ENCODE results near the gene COL6A2. TPM values are rescaled to one million over a fixed set of nuclear protein-coding genes. Genes with fewer than 3 reads are reported as not detected.
A peak's percentile ranks its signal among the peaks of the same experiment; 100 is the strongest.

Gene COL6A2
- polyA plus RNA-seq, 1 of the 3 experiments (the other 2 are of a cell fraction), result 108 TPM

DNA sequence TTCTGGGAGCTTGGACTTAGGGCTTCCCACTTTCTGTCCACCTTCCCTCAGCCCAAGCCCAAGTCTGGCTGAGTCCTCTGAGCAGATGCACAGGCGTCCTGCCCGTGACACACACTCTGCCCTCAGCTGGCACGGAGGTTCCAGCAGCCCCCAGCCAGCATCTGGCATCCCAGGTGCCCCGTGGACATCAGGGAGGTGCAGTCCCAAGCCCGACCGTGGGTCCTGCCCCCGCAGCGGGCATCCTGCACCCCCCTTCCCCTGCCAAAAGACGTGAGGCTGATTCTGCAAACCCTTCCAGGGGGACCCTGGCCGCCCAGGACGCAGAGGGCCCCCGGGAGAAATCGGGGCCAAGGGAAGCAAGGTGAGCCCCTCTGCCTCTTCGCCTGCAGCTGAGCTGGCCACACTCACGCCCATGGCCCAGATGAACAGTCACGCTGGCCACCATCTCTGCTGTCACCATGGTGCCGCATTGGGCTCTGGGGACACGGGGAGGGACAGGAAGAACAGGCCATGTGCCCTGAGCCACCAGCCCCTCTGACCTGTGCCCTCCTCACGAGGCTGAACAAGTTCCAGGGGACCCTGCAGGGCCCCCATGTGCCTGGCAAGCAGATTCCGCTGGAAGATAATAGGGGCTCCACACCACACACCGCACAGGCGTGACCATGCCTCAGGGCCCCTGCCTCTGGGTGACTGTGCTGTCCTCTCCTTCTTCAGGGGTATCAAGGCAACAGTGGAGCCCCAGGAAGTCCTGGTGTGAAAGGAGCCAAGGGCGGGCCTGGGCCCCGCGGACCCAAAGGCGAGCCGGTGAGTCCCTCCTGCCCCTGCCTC is 20.6 kb downstream of the COL6A2 start:
- no peaks in the 10 kb centered on the region for H3K27me3 ChIP-seq (ENCODE audit: insufficient read depth)
- H3K4me2 ChIP-seq, result no peak overlapping the region
- TF ChIP-seq ELF1 (IDR thresholded peaks at IDR 0.05) (no peak), TEAD4 (IDR thresholded peaks at IDR 0.05; ENCODE audit: borderline replicate concordance, insufficient read depth) (no peak), FOXJ3 (CRISPR knock-in tag; IDR thresholded peaks at IDR 0.05) (no peak), RXRA (IDR thresholded peaks at IDR 0.05; ENCODE audit: borderline replicate concordance, low read depth) (no peak), CHD2 (IDR thresholded peaks at IDR 0.05; ENCODE audit: low read length, partially characterized antibody) (no peak), RFX5 (IDR thresholded peaks at IDR 0.05; ENCODE audit: low read length) (no peak), GABPA (IDR thresholded peaks at IDR 0.05; ENCODE audit: low read depth) (no peak), EP300 (IDR thresholded peaks at IDR 0.05; ENCODE audit: borderline replicate concordance in 1 of 2, low read depth in 1 of 2, low read length in 1 of 2) (no peak)
- TF ChIP-seq, protein P1, sequence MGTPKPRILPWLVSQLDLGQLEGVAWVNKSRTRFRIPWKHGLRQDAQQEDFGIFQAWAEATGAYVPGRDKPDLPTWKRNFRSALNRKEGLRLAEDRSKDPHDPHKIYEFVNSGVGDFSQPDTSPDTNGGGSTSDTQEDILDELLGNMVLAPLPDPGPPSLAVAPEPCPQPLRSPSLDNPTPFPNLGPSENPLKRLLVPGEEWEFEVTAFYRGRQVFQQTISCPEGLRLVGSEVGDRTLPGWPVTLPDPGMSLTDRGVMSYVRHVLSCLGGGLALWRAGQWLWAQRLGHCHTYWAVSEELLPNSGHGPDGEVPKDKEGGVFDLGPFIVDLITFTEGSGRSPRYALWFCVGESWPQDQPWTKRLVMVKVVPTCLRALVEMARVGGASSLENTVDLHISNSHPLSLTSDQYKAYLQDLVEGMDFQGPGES (IDR thresholded peaks at IDR 0.05; ENCODE audit: low read depth, low read length), result no peak
- TF ChIP-seq, protein P2, sequence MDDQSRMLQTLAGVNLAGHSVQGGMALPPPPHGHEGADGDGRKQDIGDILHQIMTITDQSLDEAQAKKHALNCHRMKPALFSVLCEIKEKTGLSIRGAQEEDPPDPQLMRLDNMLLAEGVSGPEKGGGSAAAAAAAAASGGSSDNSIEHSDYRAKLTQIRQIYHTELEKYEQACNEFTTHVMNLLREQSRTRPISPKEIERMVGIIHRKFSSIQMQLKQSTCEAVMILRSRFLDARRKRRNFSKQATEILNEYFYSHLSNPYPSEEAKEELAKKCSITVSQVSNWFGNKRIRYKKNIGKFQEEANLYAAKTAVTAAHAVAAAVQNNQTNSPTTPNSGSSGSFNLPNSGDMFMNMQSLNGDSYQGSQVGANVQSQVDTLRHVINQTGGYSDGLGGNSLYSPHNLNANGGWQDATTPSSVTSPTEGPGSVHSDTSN (IDR thresholded peaks at IDR 0.05), result no peak
- no peaks in the 10 kb centered on the region for H3F3A ChIP-seq (replicated peaks; ENCODE audit: insufficient read depth)
- CTCF ChIA-PET, result no interaction called here
- peaks cover 24 to 60% of the 10 kb centered on the region in 2 experiments for H3K36me3 ChIP-seq (replicated peaks in 1 of 2; ENCODE audit: control insufficient read depth in 1 of 2, insufficient read depth in 2 of 2, low read length in 1 of 2)
- no peaks in the 10 kb centered on the region for H3K9me2 ChIP-seq
- H3K9ac ChIP-seq, result no peak overlapping the region
- H3K79me2 ChIP-seq (ENCODE audit: insufficient read depth), result no peaks in the 10 kb centered on the region
- peak; percentile 28 for DNase-seq
- no peak overlapping the region for H3K4me3 ChIP-seq (ENCODE audit: low read depth in 2 of 2, low read length in 1 of 2)
- H3K27ac ChIP-seq (ENCODE audit: low read depth in 2 of 2, low read length in 1 of 2), result no peak overlapping the region
- POLR2A ChIA-PET, result no interaction called here
- no peaks in the 10 kb centered on the region for H3K9me3 ChIP-seq
- no peaks in the 10 kb centered on the region for H4K20me1 ChIP-seq (ENCODE audit: insufficient read depth)
- no peak overlapping the region for H2AFZ ChIP-seq (ENCODE audit: low read depth)
- no peaks in the 10 kb centered on the region for H3K4me1 ChIP-seq (ENCODE audit: control insufficient read depth in 1 of 2, insufficient read depth in 2 of 2, low read depth in 1 of 2, low read length in 1 of 2)
- 100% methylated on average over 2 of the region's 27 CpGs for WGBS (ENCODE audit: low lambda C conversion rate)

DNA sequence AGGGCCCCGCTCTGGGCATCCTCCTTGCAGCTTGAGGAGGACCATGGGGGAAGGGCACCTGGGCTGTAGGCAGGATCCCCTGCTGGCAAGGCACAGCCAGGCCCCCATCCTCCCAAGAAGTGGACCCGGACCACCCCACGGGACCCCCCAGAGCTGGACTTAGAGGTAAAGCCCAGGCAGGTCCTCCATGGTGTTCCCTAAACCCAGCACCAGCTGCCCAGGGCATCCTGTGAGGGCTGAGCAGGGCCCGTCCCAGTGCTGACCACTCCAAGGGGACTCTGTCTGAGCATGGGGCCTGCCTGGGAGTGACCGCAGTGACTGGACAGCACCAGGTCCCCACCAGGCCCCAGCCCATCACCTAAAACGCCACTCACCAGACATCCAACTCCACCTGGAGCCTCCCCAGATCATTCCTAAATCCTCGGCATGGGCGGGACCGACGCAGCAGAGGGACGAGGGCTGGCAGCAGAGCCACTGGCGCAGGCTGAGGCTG is 21.3 kb downstream of the COL6A2 start:
- ChIA-PET CTCF (no interaction called here), POLR2A (no interaction called here)
- Histone ChIP-seq H3K9ac (no peak overlapping the region), H3F3A (replicated peaks; ENCODE audit: insufficient read depth) (no peaks in the 10 kb centered on the region), H3K4me1 (ENCODE audit: control insufficient read depth in 1 of 2, insufficient read depth in 2 of 2, low read depth in 1 of 2, low read length in 1 of 2) (no peaks in the 10 kb centered on the region), H3K4me2 (no peak overlapping the region), H3K27ac (ENCODE audit: low read depth in 2 of 2, low read length in 1 of 2) (no peak overlapping the region), H3K36me3 (replicated peaks in 1 of 2; ENCODE audit: control insufficient read depth in 1 of 2, insufficient read depth in 2 of 2, low read length in 1 of 2) (peaks cover 17 to 57% of the 10 kb centered on the region in 2 experiments), H3K9me2 (no peaks in the 10 kb centered on the region), H3K27me3 (ENCODE audit: insufficient read depth) (no peaks in the 10 kb centered on the region), H3K4me3 (ENCODE audit: low read depth in 2 of 2, low read length in 1 of 2) (no peak overlapping the region), H3K9me3 (no peaks in the 10 kb centered on the region), H4K20me1 (ENCODE audit: insufficient read depth) (no peaks in the 10 kb centered on the region), H3K79me2 (ENCODE audit: insufficient read depth) (no peaks in the 10 kb centered on the region), H2AFZ (ENCODE audit: low read depth) (no peak overlapping the region)
- DNase-seq, result peak; percentile 21
- 97% methylated on average over 6 of the region's 12 CpGs for WGBS (ENCODE audit: low lambda C conversion rate)
- TF ChIP-seq, protein P3, sequence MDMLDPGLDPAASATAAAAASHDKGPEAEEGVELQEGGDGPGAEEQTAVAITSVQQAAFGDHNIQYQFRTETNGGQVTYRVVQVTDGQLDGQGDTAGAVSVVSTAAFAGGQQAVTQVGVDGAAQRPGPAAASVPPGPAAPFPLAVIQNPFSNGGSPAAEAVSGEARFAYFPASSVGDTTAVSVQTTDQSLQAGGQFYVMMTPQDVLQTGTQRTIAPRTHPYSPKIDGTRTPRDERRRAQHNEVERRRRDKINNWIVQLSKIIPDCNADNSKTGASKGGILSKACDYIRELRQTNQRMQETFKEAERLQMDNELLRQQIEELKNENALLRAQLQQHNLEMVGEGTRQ (IDR thresholded peaks at IDR 0.05; ENCODE audit: borderline replicate concordance, low read depth, low read length), result no peak
- TF ChIP-seq, protein P1 (IDR thresholded peaks at IDR 0.05; ENCODE audit: low read depth, low read length), result no peak
- no peak for TF ChIP-seq TEAD4 (IDR thresholded peaks at IDR 0.05; ENCODE audit: borderline replicate concordance, insufficient read depth)
- TF ChIP-seq, protein P4, sequence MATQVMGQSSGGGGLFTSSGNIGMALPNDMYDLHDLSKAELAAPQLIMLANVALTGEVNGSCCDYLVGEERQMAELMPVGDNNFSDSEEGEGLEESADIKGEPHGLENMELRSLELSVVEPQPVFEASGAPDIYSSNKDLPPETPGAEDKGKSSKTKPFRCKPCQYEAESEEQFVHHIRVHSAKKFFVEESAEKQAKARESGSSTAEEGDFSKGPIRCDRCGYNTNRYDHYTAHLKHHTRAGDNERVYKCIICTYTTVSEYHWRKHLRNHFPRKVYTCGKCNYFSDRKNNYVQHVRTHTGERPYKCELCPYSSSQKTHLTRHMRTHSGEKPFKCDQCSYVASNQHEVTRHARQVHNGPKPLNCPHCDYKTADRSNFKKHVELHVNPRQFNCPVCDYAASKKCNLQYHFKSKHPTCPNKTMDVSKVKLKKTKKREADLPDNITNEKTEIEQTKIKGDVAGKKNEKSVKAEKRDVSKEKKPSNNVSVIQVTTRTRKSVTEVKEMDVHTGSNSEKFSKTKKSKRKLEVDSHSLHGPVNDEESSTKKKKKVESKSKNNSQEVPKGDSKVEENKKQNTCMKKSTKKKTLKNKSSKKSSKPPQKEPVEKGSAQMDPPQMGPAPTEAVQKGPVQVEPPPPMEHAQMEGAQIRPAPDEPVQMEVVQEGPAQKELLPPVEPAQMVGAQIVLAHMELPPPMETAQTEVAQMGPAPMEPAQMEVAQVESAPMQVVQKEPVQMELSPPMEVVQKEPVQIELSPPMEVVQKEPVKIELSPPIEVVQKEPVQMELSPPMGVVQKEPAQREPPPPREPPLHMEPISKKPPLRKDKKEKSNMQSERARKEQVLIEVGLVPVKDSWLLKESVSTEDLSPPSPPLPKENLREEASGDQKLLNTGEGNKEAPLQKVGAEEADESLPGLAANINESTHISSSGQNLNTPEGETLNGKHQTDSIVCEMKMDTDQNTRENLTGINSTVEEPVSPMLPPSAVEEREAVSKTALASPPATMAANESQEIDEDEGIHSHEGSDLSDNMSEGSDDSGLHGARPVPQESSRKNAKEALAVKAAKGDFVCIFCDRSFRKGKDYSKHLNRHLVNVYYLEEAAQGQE (IDR thresholded peaks at IDR 0.05; ENCODE audit: low read depth, low read length), result no peak
- TF ChIP-seq, protein P5, sequence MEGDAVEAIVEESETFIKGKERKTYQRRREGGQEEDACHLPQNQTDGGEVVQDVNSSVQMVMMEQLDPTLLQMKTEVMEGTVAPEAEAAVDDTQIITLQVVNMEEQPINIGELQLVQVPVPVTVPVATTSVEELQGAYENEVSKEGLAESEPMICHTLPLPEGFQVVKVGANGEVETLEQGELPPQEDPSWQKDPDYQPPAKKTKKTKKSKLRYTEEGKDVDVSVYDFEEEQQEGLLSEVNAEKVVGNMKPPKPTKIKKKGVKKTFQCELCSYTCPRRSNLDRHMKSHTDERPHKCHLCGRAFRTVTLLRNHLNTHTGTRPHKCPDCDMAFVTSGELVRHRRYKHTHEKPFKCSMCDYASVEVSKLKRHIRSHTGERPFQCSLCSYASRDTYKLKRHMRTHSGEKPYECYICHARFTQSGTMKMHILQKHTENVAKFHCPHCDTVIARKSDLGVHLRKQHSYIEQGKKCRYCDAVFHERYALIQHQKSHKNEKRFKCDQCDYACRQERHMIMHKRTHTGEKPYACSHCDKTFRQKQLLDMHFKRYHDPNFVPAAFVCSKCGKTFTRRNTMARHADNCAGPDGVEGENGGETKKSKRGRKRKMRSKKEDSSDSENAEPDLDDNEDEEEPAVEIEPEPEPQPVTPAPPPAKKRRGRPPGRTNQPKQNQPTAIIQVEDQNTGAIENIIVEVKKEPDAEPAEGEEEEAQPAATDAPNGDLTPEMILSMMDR (IDR thresholded peaks at IDR 0.05), result no peak
- no peak for TF ChIP-seq CHD2 (IDR thresholded peaks at IDR 0.05; ENCODE audit: low read length, partially characterized antibody)
- no peak for TF ChIP-seq RXRA (IDR thresholded peaks at IDR 0.05; ENCODE audit: borderline replicate concordance, low read depth)
- TF ChIP-seq MXI1 (IDR thresholded peaks at IDR 0.05; ENCODE audit: low read depth, low read length), result no peak
- TF ChIP-seq GABPA (IDR thresholded peaks at IDR 0.05; ENCODE audit: low read depth), result no peak

All from SK-N-SH (cell line).